Measurements from ENCODE around the gene SDHAF3.
A peak's percentile ranks its signal among the peaks of the same experiment; 100 is the strongest.
"Not testable (repeated sequence)": the region's sequence is repeated elsewhere in the genome, so short reads cannot be mapped to it uniquely, and the experiment has no call there.

The SDHAF3 gene

GRCh38 chr7:97128736-97129135 is 11.2 kb downstream of the SDHAF3 start:
- Histone ChIP-seq H3K9me3 (ENCODE audit: insufficient read depth, low read depth, low read length) (no peaks in the 10 kb centered on the region), H3K4me1 (ENCODE audit: insufficient read depth, low read length) (peaks cover 24% of the 10 kb centered on the region), H3K27me3 (ENCODE audit: insufficient read depth, low read length) (no peaks in the 10 kb centered on the region), H3K9ac (ENCODE audit: low read depth, low read length) (no peak overlapping the region), H3K4me3 (ENCODE audit: low read length) (no peak overlapping the region), H3K36me3 (ENCODE audit: insufficient read depth, low read depth, low read length) (no peaks in the 10 kb centered on the region), H3K27ac (ENCODE audit: low read length) (no peak overlapping the region)

GRCh38 chr7:97130417-97131139 is 13.1 kb downstream of the SDHAF3 start:
- H3K4me3 ChIP-seq (ENCODE audit: low read length): no peak overlapping the region
- H3K27ac ChIP-seq (ENCODE audit: low read length): no peak overlapping the region
- no peak overlapping the region for H3K9ac ChIP-seq (ENCODE audit: low read depth, low read length)
- H3K9me3 ChIP-seq (ENCODE audit: insufficient read depth, low read depth, low read length): no peaks in the 10 kb centered on the region
- H3K36me3 ChIP-seq (ENCODE audit: insufficient read depth, low read depth, low read length): no peaks in the 10 kb centered on the region
- H3K27me3 ChIP-seq (ENCODE audit: insufficient read depth, low read length): no peaks in the 10 kb centered on the region
- peaks cover 24% of the 10 kb centered on the region for H3K4me1 ChIP-seq (ENCODE audit: insufficient read depth, low read length)

GRCh38 chr7:97133159-97133558 is 15.7 kb downstream of the SDHAF3 start:
- Histone ChIP-seq H3K27me3 (ENCODE audit: insufficient read depth, low read length) (no peaks in the 10 kb centered on the region), H3K4me3 (ENCODE audit: low read length) (no peak overlapping the region; the same call in 1 of the 2 replicates), H3K27ac (ENCODE audit: low read length) (no peak overlapping the region), H3K4me1 (ENCODE audit: insufficient read depth, low read length) (peaks cover 12% of the 10 kb centered on the region), H3K36me3 (ENCODE audit: insufficient read depth, low read depth, low read length) (no peaks in the 10 kb centered on the region), H3K9me3 (ENCODE audit: insufficient read depth, low read depth, low read length) (peaks cover 3% of the 10 kb centered on the region; the same call in 1 of the 2 replicates), H3K9ac (ENCODE audit: low read depth, low read length) (0 out of 2 replicates have a peak overlapping the region, but pooled peaks have one; percentile 24)

DNA sequence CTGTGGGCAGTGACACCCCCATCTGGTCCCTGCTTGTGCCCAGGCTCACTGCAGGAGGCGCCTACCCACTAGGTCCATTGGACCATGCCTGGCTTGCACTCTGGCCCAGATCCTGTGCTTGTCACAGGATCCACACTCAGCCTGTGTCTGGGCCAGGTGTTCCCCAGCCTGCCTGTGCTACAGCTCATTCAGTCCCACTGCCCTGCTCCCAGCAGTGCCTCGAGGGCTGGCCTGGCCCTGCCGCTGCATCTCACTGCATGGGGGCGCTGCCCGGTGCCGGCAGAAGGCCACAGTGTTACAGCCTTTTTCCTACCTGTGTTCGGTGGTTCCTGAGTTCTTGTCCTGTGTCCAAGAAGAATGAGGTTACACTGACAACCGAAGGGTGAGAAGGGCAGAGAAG is 21.3 kb downstream of the SDHAF3 start:
- Histone ChIP-seq H3K4me1 (ENCODE audit: insufficient read depth, low read length) (no peaks in the 10 kb centered on the region), H3K9ac (ENCODE audit: low read depth, low read length) (no peak overlapping the region), H3K36me3 (ENCODE audit: insufficient read depth, low read depth, low read length) (peaks cover 22% of the 10 kb centered on the region), H3K27ac (ENCODE audit: low read length) (no peak overlapping the region), H3K4me3 (ENCODE audit: low read length) (no peak overlapping the region), H3K9me3 (ENCODE audit: insufficient read depth, low read depth, low read length) (peaks cover 34% of the 10 kb centered on the region), H3K27me3 (ENCODE audit: insufficient read depth, low read length) (no peaks in the 10 kb centered on the region)

GRCh38 chr7:97145068-97145467 is 27.6 kb downstream of the SDHAF3 start:
- H3K27me3 ChIP-seq (ENCODE audit: insufficient read depth, low read length): no peaks in the 10 kb centered on the region
- peaks cover 12% of the 10 kb centered on the region for H3K9me3 ChIP-seq (ENCODE audit: insufficient read depth, low read depth, low read length)
- H3K9ac ChIP-seq (ENCODE audit: low read depth, low read length): no peak overlapping the region
- H3K27ac ChIP-seq (ENCODE audit: low read length): no peak overlapping the region
- H3K36me3 ChIP-seq (ENCODE audit: insufficient read depth, low read depth, low read length): peaks cover 9% of the 10 kb centered on the region; the same call in 1 of the 2 replicates
- no peaks in the 10 kb centered on the region for H3K4me1 ChIP-seq (ENCODE audit: insufficient read depth, low read length)
- H3K4me3 ChIP-seq (ENCODE audit: low read length): no peak overlapping the region

DNA sequence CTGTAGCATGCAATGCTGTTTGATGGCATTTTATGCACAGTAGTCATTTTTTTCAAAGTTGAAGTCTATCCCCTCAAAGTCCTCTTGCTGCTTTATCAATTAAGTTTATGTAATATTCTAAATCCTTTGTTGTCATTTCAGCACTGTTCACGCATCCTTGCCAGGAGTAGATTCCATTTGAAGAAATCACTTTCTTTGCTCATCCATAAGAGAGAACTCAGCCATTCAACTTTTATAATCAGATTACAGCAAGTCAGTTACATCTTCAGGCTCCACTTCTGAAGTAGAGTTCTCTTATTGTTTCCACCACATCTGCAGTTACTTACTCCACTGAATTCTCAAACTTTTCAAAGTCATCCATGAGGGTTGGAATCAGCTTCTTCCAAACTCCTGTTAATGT is 32.3 kb downstream of the SDHAF3 start:
- peaks cover 3% of the 10 kb centered on the region; the same call in 1 of the 2 replicates for H3K4me1 ChIP-seq (ENCODE audit: insufficient read depth, low read length)
- no peak overlapping the region for H3K4me3 ChIP-seq (ENCODE audit: low read length)
- H3K36me3 ChIP-seq (ENCODE audit: insufficient read depth, low read depth, low read length): 0 out of 2 replicates have a peak, but pooled peaks cover 7% of the 10 kb centered on the region
- H3K9ac ChIP-seq (ENCODE audit: low read depth, low read length): no peak overlapping the region
- no peak overlapping the region for H3K27ac ChIP-seq (ENCODE audit: low read length)
- H3K9me3 ChIP-seq (ENCODE audit: insufficient read depth, low read depth, low read length): no peaks in the 10 kb centered on the region
- H3K27me3 ChIP-seq (ENCODE audit: insufficient read depth, low read length): no peaks in the 10 kb centered on the region

DNA sequence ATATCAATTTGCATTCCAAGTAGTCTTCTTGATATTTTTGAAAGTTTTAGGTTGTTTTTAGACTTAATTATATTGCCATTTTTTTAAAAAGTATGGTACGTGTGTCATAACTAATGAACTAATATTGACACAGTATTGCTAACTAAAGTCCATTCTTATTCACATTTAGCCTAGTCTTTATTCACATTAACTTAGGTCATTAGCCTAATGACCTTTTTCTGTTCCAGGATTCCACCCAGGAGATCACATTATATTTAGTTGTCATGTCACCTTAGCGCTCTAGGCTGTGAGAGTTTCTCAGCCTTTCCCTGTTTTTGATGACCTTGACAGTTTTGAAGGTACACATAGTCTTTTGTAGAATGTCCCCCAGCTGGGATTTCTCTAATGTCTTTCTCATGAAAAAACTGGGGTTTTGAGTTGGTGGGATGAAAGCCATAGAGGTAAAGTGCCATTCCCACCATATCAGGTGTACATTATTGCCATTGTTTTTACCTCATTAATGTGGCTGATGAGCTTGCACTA is 38.5 kb downstream of the SDHAF3 start:
- Histone ChIP-seq H3K9me3 (ENCODE audit: insufficient read depth, low read depth, low read length) (peaks cover 16% of the 10 kb centered on the region), H3K9ac (ENCODE audit: low read depth, low read length) (no peak overlapping the region), H3K27ac (ENCODE audit: low read length) (no peak overlapping the region), H3K36me3 (ENCODE audit: insufficient read depth, low read depth, low read length) (peaks cover 13% of the 10 kb centered on the region; the same call in 1 of the 2 replicates), H3K4me3 (ENCODE audit: low read length) (no peak overlapping the region), H3K4me1 (ENCODE audit: insufficient read depth, low read length) (peaks cover 3% of the 10 kb centered on the region; the same call in 1 of the 2 replicates), H3K27me3 (ENCODE audit: insufficient read depth, low read length) (no peaks in the 10 kb centered on the region)

- not testable (repeated sequence) for H3K9ac ChIP-seq (ENCODE audit: low read depth, low read length); H3K27me3 ChIP-seq (ENCODE audit: insufficient read depth, low read length); H3K4me3 ChIP-seq (ENCODE audit: low read length); H3K4me1 ChIP-seq (ENCODE audit: insufficient read depth, low read length); H3K27ac ChIP-seq (ENCODE audit: low read length)
- H3K9me3 ChIP-seq (ENCODE audit: insufficient read depth, low read depth, low read length): peaks cover 16% of the 10 kb centered on the region
- H3K36me3 ChIP-seq (ENCODE audit: insufficient read depth, low read depth, low read length): peaks cover 18% of the 10 kb centered on the region
These were observed 42.5 kb downstream of the SDHAF3 start for GRCh38 chr7:97159984-97160383.

GRCh38 chr7:97161609-97162008 is 44.1 kb downstream of the SDHAF3 start:
- H3K27ac ChIP-seq (ENCODE audit: low read length); H3K4me1 ChIP-seq (ENCODE audit: insufficient read depth, low read length); H3K4me3 ChIP-seq (ENCODE audit: low read length); H3K9ac ChIP-seq (ENCODE audit: low read depth, low read length); H3K27me3 ChIP-seq (ENCODE audit: insufficient read depth, low read length): not testable (repeated sequence)
- Histone ChIP-seq H3K9me3 (ENCODE audit: insufficient read depth, low read depth, low read length) (peaks cover 16% of the 10 kb centered on the region), H3K36me3 (ENCODE audit: insufficient read depth, low read depth, low read length) (peaks cover 18% of the 10 kb centered on the region)

GRCh38 chr7:97166308-97166707 is 48.8 kb downstream of the SDHAF3 start:
- no peak overlapping the region for H3K9ac ChIP-seq (ENCODE audit: low read depth, low read length)
- peaks cover 7% of the 10 kb centered on the region for H3K36me3 ChIP-seq (ENCODE audit: insufficient read depth, low read depth, low read length)
- no peaks in the 10 kb centered on the region for H3K4me1 ChIP-seq (ENCODE audit: insufficient read depth, low read length)
- H3K27me3 ChIP-seq (ENCODE audit: insufficient read depth, low read length): no peaks in the 10 kb centered on the region
- H3K4me3 ChIP-seq (ENCODE audit: low read length): no peak overlapping the region
- H3K27ac ChIP-seq (ENCODE audit: low read length): no peak overlapping the region
- H3K9me3 ChIP-seq (ENCODE audit: insufficient read depth, low read depth, low read length): peaks cover 11% of the 10 kb centered on the region

- Histone ChIP-seq H3K27ac (ENCODE audit: low read length) (no peak overlapping the region), H3K4me1 (ENCODE audit: insufficient read depth, low read length) (no peaks in the 10 kb centered on the region)
These were observed 49.7 kb downstream of the SDHAF3 start for GRCh38 chr7:97167176-97167575.

GRCh38 chr7:97167749-97168148 is 50.3 kb downstream of the SDHAF3 start:
- Histone ChIP-seq H3K9me3 (ENCODE audit: insufficient read depth, low read depth, low read length) (peaks cover 11% of the 10 kb centered on the region), H3K27ac (ENCODE audit: low read length) (no peak overlapping the region), H3K27me3 (ENCODE audit: insufficient read depth, low read length) (no peaks in the 10 kb centered on the region), H3K36me3 (ENCODE audit: insufficient read depth, low read depth, low read length) (peaks cover 7% of the 10 kb centered on the region), H3K4me1 (ENCODE audit: insufficient read depth, low read length) (no peaks in the 10 kb centered on the region), H3K4me3 (ENCODE audit: low read length) (no peak overlapping the region), H3K9ac (ENCODE audit: low read depth, low read length) (no peak overlapping the region)

More at GRCh38 chr7:97167176-97167575, 49.7 kb downstream of the SDHAF3 start:
- H3K9ac ChIP-seq (ENCODE audit: low read depth, low read length): no peak overlapping the region
- H3K4me3 ChIP-seq (ENCODE audit: low read length): no peak overlapping the region
- H3K27me3 ChIP-seq (ENCODE audit: insufficient read depth, low read length): no peaks in the 10 kb centered on the region
- H3K36me3 ChIP-seq (ENCODE audit: insufficient read depth, low read depth, low read length): peaks cover 7% of the 10 kb centered on the region
- peaks cover 11% of the 10 kb centered on the region for H3K9me3 ChIP-seq (ENCODE audit: insufficient read depth, low read depth, low read length)

All from iPS-20b (cell line).